Measurements from ENCODE around the gene UBN1. TPM values are rescaled to one million over a fixed set of nuclear protein-coding genes. Genes with fewer than 3 reads are reported as not detected.
"Not testable (repeated sequence)": the region's sequence is repeated elsewhere in the genome, so short reads cannot be mapped to it uniquely, and the experiment has no call there.

Gene UBN1
- polyA plus RNA-seq, 1 donor (not counting 4 experiments of a cell fraction or from before 2014, with no cell fraction given) = 11.5 TPM

DNA sequence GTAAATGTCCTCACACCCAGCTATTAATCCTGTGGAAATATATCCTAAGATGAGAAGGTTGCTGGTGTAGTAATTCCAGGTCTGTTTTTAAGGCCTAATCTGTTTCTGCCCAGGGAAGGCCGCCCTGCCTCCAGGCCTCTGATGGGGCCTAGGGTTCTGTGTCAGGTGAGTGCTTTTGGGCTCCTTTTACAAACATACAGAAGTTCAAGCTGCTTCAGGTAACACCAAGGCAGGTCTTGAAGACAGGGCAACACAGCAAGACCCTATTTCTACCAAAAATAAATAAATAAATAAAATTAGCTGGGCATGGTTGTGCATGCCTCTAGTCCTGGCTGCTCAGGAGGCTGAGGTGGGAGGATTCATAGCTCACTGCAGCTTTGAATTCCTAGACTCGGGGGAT, 80.4 kb downstream of the UBN1 start:
- H3K36me3 ChIP-seq (ENCODE audit: control insufficient read depth in 2 of 2, extremely low read depth in 1 of 2, insufficient read depth in 2 of 2, low read length in 2 of 2) = peaks cover 8 to 11% of the 10 kb centered on the region in 2 experiments
- H3K4me2 ChIP-seq (ENCODE audit: control insufficient read depth, extremely low read depth, insufficient read depth, low read depth, low read length) = no peak overlapping the region
- no peaks in the 10 kb centered on the region for H3K9me1 ChIP-seq (ENCODE audit: control insufficient read depth, extremely low read depth, insufficient read depth, low read length)
- H3K27ac ChIP-seq (ENCODE audit: control insufficient read depth, insufficient read depth, low read length) = no peak overlapping the region
- DNase-seq (ENCODE audit: low read depth, low spot score) (no peak), FAIRE-seq (no peak)
- no peak overlapping the region for H3K9ac ChIP-seq (ENCODE audit: control insufficient read depth, extremely low read depth, insufficient read depth, low read length)
- peaks cover 7% of the 10 kb centered on the region for H3K9me3 ChIP-seq (ENCODE audit: control insufficient read depth, low read depth, low read length)
- H3K27me3 ChIP-seq (ENCODE audit: control insufficient read depth, extremely low read depth, insufficient read depth, low read length) = no peaks in the 10 kb centered on the region
- no peaks in the 10 kb centered on the region for H4K20me1 ChIP-seq (ENCODE audit: control insufficient read depth, extremely low read depth, insufficient read depth, low read length)
- H3K79me2 ChIP-seq (ENCODE audit: control insufficient read depth, insufficient read depth, low read length) = peaks cover 9% of the 10 kb centered on the region
- TF ChIP-seq, protein P1, sequence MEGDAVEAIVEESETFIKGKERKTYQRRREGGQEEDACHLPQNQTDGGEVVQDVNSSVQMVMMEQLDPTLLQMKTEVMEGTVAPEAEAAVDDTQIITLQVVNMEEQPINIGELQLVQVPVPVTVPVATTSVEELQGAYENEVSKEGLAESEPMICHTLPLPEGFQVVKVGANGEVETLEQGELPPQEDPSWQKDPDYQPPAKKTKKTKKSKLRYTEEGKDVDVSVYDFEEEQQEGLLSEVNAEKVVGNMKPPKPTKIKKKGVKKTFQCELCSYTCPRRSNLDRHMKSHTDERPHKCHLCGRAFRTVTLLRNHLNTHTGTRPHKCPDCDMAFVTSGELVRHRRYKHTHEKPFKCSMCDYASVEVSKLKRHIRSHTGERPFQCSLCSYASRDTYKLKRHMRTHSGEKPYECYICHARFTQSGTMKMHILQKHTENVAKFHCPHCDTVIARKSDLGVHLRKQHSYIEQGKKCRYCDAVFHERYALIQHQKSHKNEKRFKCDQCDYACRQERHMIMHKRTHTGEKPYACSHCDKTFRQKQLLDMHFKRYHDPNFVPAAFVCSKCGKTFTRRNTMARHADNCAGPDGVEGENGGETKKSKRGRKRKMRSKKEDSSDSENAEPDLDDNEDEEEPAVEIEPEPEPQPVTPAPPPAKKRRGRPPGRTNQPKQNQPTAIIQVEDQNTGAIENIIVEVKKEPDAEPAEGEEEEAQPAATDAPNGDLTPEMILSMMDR (optimal IDR thresholded peaks at IDR 0.05 in 1 of 3, IDR thresholded peaks at IDR 0.05 in 1 of 3, conservative IDR thresholded peaks at IDR 0.05 in 1 of 3; ENCODE audit: extremely low read depth in 1 of 3, insufficient read depth in 2 of 3, low read length in 3 of 3) = no peak
- no peak for TF ChIP-seq EZH2 (IDR thresholded peaks at IDR 0.05; ENCODE audit: low read length)
- H2AFZ ChIP-seq (ENCODE audit: control insufficient read depth, low read length) = no peak overlapping the region
- peaks cover 44% of the 10 kb centered on the region for H3K4me1 ChIP-seq (ENCODE audit: control insufficient read depth, extremely low read depth, insufficient read depth, low read length)
- dilution Hi-C loops (cut with MboI; ENCODE audit: extremely low pct_ligation_motif_present, low sequenced_read_pairs) = no loop called here
- no peak overlapping the region for H3K4me3 ChIP-seq (ENCODE audit: control insufficient read depth in 2 of 3, extremely low read depth in 1 of 3, insufficient read depth in 2 of 3, low read depth in 1 of 3, low read length in 3 of 3)

DNA sequence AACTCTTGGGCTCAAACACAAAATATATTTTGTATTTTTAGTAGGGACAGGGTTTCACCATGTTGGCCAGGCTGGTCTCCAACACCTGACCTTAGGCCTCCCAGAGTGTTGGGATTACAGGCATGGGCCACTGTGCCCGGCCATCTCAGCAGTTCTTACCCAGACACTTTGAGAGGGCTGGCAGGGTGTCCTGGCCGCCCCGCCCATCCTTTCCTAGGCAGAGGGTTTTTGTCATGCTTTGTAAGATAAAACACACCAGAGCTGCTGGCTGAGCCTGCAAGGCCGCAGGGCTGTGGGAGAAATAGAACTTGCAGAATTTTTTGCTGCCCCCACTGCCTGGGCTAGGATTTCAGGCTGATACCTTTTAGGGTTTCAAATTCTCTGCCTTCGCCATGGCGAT, 80.9 kb downstream of the UBN1 start:
- no peaks in the 10 kb centered on the region for H3K9me1 ChIP-seq (ENCODE audit: control insufficient read depth, extremely low read depth, insufficient read depth, low read length)
- peaks cover 9% of the 10 kb centered on the region for H3K79me2 ChIP-seq (ENCODE audit: control insufficient read depth, insufficient read depth, low read length)
- H3K4me3 ChIP-seq (ENCODE audit: control insufficient read depth in 2 of 3, extremely low read depth in 1 of 3, insufficient read depth in 2 of 3, low read depth in 1 of 3, low read length in 3 of 3) = no peak overlapping the region
- peaks cover 38% of the 10 kb centered on the region for H3K4me1 ChIP-seq (ENCODE audit: control insufficient read depth, extremely low read depth, insufficient read depth, low read length)
- no peak overlapping the region for H3K9ac ChIP-seq (ENCODE audit: control insufficient read depth, extremely low read depth, insufficient read depth, low read length)
- TF ChIP-seq, protein P1 (optimal IDR thresholded peaks at IDR 0.05 in 1 of 3, IDR thresholded peaks at IDR 0.05 in 1 of 3, conservative IDR thresholded peaks at IDR 0.05 in 1 of 3; ENCODE audit: extremely low read depth in 1 of 3, insufficient read depth in 2 of 3, low read length in 3 of 3) = no peak
- no peak for TF ChIP-seq EZH2 (IDR thresholded peaks at IDR 0.05; ENCODE audit: low read length)
- no peak overlapping the region for H2AFZ ChIP-seq (ENCODE audit: control insufficient read depth, low read length)
- H3K4me2 ChIP-seq (ENCODE audit: control insufficient read depth, extremely low read depth, insufficient read depth, low read depth, low read length) = no peak overlapping the region
- FAIRE-seq = no peak
- H4K20me1 ChIP-seq (ENCODE audit: control insufficient read depth, extremely low read depth, insufficient read depth, low read length) = no peaks in the 10 kb centered on the region
- H3K27ac ChIP-seq (ENCODE audit: control insufficient read depth, insufficient read depth, low read length) = no peak overlapping the region
- dilution Hi-C loops (cut with MboI; ENCODE audit: extremely low pct_ligation_motif_present, low sequenced_read_pairs) = no loop called here
- DNase-seq (ENCODE audit: low read depth, low spot score) = no peak
- peaks cover 8 to 11% of the 10 kb centered on the region in 2 experiments for H3K36me3 ChIP-seq (ENCODE audit: control insufficient read depth in 2 of 2, extremely low read depth in 1 of 2, insufficient read depth in 2 of 2, low read length in 2 of 2)
- H3K27me3 ChIP-seq (ENCODE audit: control insufficient read depth, extremely low read depth, insufficient read depth, low read length) = no peaks in the 10 kb centered on the region
- peaks cover 7% of the 10 kb centered on the region for H3K9me3 ChIP-seq (ENCODE audit: control insufficient read depth, low read depth, low read length)

DNA sequence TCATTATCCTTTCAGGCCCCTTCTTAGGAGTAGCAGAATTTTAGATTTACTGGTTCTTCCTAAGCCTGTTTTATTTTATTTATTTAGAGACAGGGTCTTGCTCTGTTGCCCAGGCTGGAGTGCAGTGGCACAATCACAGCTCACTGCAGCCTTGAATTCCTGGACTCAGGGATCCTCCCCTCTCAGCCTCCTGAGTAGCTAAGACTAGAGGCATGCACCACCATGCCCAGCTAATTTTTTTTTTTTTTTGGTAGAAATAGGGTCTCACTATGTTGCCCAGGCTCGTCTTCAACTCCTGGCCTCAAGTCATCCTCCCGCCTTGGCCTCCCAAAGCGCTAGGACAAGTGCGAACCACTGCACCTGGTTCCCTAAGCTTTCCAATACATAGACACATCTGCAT, 82.3 kb downstream of the UBN1 start:
- dilution Hi-C loops (cut with MboI; ENCODE audit: extremely low pct_ligation_motif_present, low sequenced_read_pairs); H3K9me3 ChIP-seq (ENCODE audit: control insufficient read depth, low read depth, low read length); H3K27ac ChIP-seq (ENCODE audit: control insufficient read depth, insufficient read depth, low read length); H3K4me3 ChIP-seq (ENCODE audit: control insufficient read depth in 2 of 3, extremely low read depth in 1 of 3, insufficient read depth in 2 of 3, low read depth in 1 of 3, low read length in 3 of 3); FAIRE-seq; H3K9ac ChIP-seq (ENCODE audit: control insufficient read depth, extremely low read depth, insufficient read depth, low read length); H2AFZ ChIP-seq (ENCODE audit: control insufficient read depth, low read length); H3K27me3 ChIP-seq (ENCODE audit: control insufficient read depth, extremely low read depth, insufficient read depth, low read length); H3K9me1 ChIP-seq (ENCODE audit: control insufficient read depth, extremely low read depth, insufficient read depth, low read length); DNase-seq (ENCODE audit: low read depth, low spot score); H3K4me2 ChIP-seq (ENCODE audit: control insufficient read depth, extremely low read depth, insufficient read depth, low read depth, low read length); H4K20me1 ChIP-seq (ENCODE audit: control insufficient read depth, extremely low read depth, insufficient read depth, low read length): not testable (repeated sequence)
- H3K36me3 ChIP-seq (ENCODE audit: control insufficient read depth in 2 of 2, extremely low read depth in 1 of 2, insufficient read depth in 2 of 2, low read length in 2 of 2) = peaks cover 7 to 11% of the 10 kb centered on the region in 2 experiments
- peaks cover 26% of the 10 kb centered on the region for H3K4me1 ChIP-seq (ENCODE audit: control insufficient read depth, extremely low read depth, insufficient read depth, low read length)
- peaks cover 15% of the 10 kb centered on the region for H3K79me2 ChIP-seq (ENCODE audit: control insufficient read depth, insufficient read depth, low read length)
